ENCODE results near the gene FASN. TPM values are rescaled to one million over a fixed set of nuclear protein-coding genes. Genes with fewer than 3 reads are reported as not detected.
A peak's percentile ranks its signal among the peaks of the same experiment; 100 is the strongest.

Gene FASN
- total RNA-seq, 6 donors from 2014 or later, result 191 to 805 (median 577) TPM

GRCh38 chr17:82060614-82061013 lies 37.4 kb downstream of the FASN start:
- Histone ChIP-seq H3K4me1 (peaks cover 14 to 24% (median 15%) of the 10 kb centered on the region in 4 donors), H3K9me3 (no peaks in the 10 kb centered on the region), H3K4me3 (no peak overlapping the region), H3K27ac (no peak overlapping the region), H3K27me3 (no peaks in the 10 kb centered on the region), H3K36me3 (peaks cover 15 to 87% (median 73%) of the 10 kb centered on the region in 4 donors)
- no peak for ATAC-seq (ENCODE audit: low FRiP score in 2 of 2)
- 95 to 100% methylated on average over 1 to 14 of the region's 14 CpGs for WGBS, 2 donors
- DNase-seq, result peak in 1 of 2 donors; percentile 66
- TF ChIP-seq POLR2A (IDR thresholded peaks at IDR 0.05) (no peak), EP300 (IDR thresholded peaks at IDR 0.05) (no peak)

- no peak overlapping the region for H3K27ac ChIP-seq
- ATAC-seq (ENCODE audit: low FRiP score in 2 of 2), result no peak
- peak in 1 of 2 donors; percentile 78 for DNase-seq
- H3K9me3 ChIP-seq, result no peaks in the 10 kb centered on the region
- peaks cover 16 to 93% (median 79%) of the 10 kb centered on the region in 4 donors for H3K36me3 ChIP-seq
- H3K4me1 ChIP-seq, result peaks cover 13 to 22% (median 13%) of the 10 kb centered on the region in 4 donors
- WGBS, 2 donors, result 84 to 90% methylated on average over 7 to 16 of the region's 16 CpGs
- TF ChIP-seq CTCF (IDR thresholded peaks at IDR 0.05) (no peak), POLR2A (IDR thresholded peaks at IDR 0.05) (no peak), EP300 (IDR thresholded peaks at IDR 0.05) (no peak), POLR2AphosphoS5 (IDR thresholded peaks at IDR 0.05) (no peak)
- no peaks in the 10 kb centered on the region for H3K27me3 ChIP-seq
- H3K4me3 ChIP-seq, result no peak overlapping the region
Observed at GRCh38 chr17:82060001-82060380, 38.0 kb downstream of the FASN start.

GRCh38 chr17:82059272-82060000 lies 38.6 kb downstream of the FASN start:
- TF ChIP-seq POLR2A (IDR thresholded peaks at IDR 0.05) (no peak), CTCF (IDR thresholded peaks at IDR 0.05) (no peak), POLR2AphosphoS5 (IDR thresholded peaks at IDR 0.05) (no peak), EP300 (IDR thresholded peaks at IDR 0.05) (no peak)
- Histone ChIP-seq H3K27me3 (no peaks in the 10 kb centered on the region), H3K9me3 (no peaks in the 10 kb centered on the region), H3K4me1 (peaks cover 7 to 18% (median 8%) of the 10 kb centered on the region in 4 donors), H3K4me3 (no peak overlapping the region), H3K36me3 (peaks cover 18 to 98% (median 85%) of the 10 kb centered on the region in 4 donors), H3K27ac (no peak overlapping the region)
- WGBS, 2 donors, result 85 to 88% methylated on average over 12 to 19 of the region's 19 CpGs
- DNase-seq, result peak in 1 of 2 donors; percentile 76
- no peak for ATAC-seq (ENCODE audit: low FRiP score in 2 of 2)

GRCh38 chr17:82058855-82059249 lies 39.2 kb downstream of the FASN start:
- no peak for TF ChIP-seq CTCF (IDR thresholded peaks at IDR 0.05)
- H3K27me3 ChIP-seq, result no peaks in the 10 kb centered on the region
- DNase-seq (no peak), ATAC-seq (ENCODE audit: low FRiP score in 2 of 2) (no peak)
- no peak overlapping the region for H3K27ac ChIP-seq
- H3K36me3 ChIP-seq, result peaks cover 18 to 98% (median 91%) of the 10 kb centered on the region in 4 donors
- 77 to 85% methylated on average over 9 to 10 of the region's 10 CpGs for WGBS, 2 donors
- H3K4me3 ChIP-seq, result no peak overlapping the region
- H3K9me3 ChIP-seq, result no peaks in the 10 kb centered on the region
- H3K4me1 ChIP-seq, result peaks cover 2 to 12% (median 2%) of the 10 kb centered on the region in 4 donors

GRCh38 chr17:82058230-82058854 lies 39.7 kb downstream of the FASN start:
- 88 to 90% methylated on average over 11 to 15 of the region's 17 CpGs for WGBS, 2 donors
- peaks cover 0 to 12% (median 5%) of the 10 kb centered on the region in 4 donors for H3K4me1 ChIP-seq
- ATAC-seq (ENCODE audit: low FRiP score in 2 of 2) (no peak), DNase-seq (peak in 1 of 2 donors; percentile 67)
- H3K9me3 ChIP-seq, result no peaks in the 10 kb centered on the region
- no peak overlapping the region for H3K27ac ChIP-seq
- no peaks in the 10 kb centered on the region for H3K27me3 ChIP-seq
- TF ChIP-seq POLR2A (IDR thresholded peaks at IDR 0.05) (no peak), EP300 (IDR thresholded peaks at IDR 0.05) (no peak), POLR2AphosphoS5 (IDR thresholded peaks at IDR 0.05) (no peak), CTCF (IDR thresholded peaks at IDR 0.05) (no peak)
- H3K36me3 ChIP-seq, result peaks cover 18 to 96% (median 92%) of the 10 kb centered on the region in 4 donors
- H3K4me3 ChIP-seq, result no peak overlapping the region
